ENCODE data around the gene TSC22D1.

The TSC22D1 gene

GRCh38 chr13:44434766-44435141 is 141.4 kb downstream of the TSC22D1 start:
- in situ Hi-C loops (cut with MboI; ENCODE audit: low sequenced_read_pairs) = loop anchor here (25.0 kb wide), 1 partner anchor 372 kb away; no protein-coding TSS in a partner anchor

GRCh38 chr13:44433863-44434765 is 142.0 kb downstream of the TSC22D1 start:
- in situ Hi-C loops (cut with MboI; ENCODE audit: low sequenced_read_pairs) = loop anchor here (25.0 kb wide), 1 partner anchor 372 kb away; no protein-coding TSS in a partner anchor

- in situ Hi-C loops (cut with MboI; ENCODE audit: low sequenced_read_pairs) = loop anchor here (25.0 kb wide), 1 partner anchor 370 kb away; no protein-coding TSS in a partner anchor
Measured at GRCh38 chr13:44432650-44433049, 143.5 kb downstream of the TSC22D1 start.

- in situ Hi-C loops (cut with MboI; ENCODE audit: low sequenced_read_pairs) = loop anchor here (25.0 kb wide), 1 partner anchor 369 kb away; no protein-coding TSS in a partner anchor
Measured at GRCh38 chr13:44431150-44431549, 145.0 kb downstream of the TSC22D1 start.

GRCh38 chr13:44429311-44429710 is 146.8 kb downstream of the TSC22D1 start:
- in situ Hi-C loops (cut with MboI; ENCODE audit: low sequenced_read_pairs) = loop anchor here (25.0 kb wide), 1 partner anchor 367 kb away; no protein-coding TSS in a partner anchor

GRCh38 chr13:44426461-44426860 is 149.7 kb downstream of the TSC22D1 start:
- in situ Hi-C loops (cut with MboI; ENCODE audit: low sequenced_read_pairs) = loop anchor here (25.0 kb wide), 1 partner anchor 364 kb away; no protein-coding TSS in a partner anchor

- in situ Hi-C loops (cut with MboI; ENCODE audit: low sequenced_read_pairs) = loop anchor here (25.0 kb wide), 1 partner anchor 363 kb away; no protein-coding TSS in a partner anchor
Measured at GRCh38 chr13:44425815-44426078, 150.4 kb downstream of the TSC22D1 start.

GRCh38 chr13:44425041-44425814 is 150.9 kb downstream of the TSC22D1 start:
- in situ Hi-C loops (cut with MboI; ENCODE audit: low sequenced_read_pairs) = loop anchor here (25.0 kb wide), 1 partner anchor 363 kb away; no protein-coding TSS in a partner anchor

- in situ Hi-C loops (cut with MboI; ENCODE audit: low sequenced_read_pairs) = no loop called here
Measured at GRCh38 chr13:44423824-44424223, 152.3 kb downstream of the TSC22D1 start.

GRCh38 chr13:44422755-44423643 is 153.1 kb downstream of the TSC22D1 start:
- in situ Hi-C loops (cut with MboI; ENCODE audit: low sequenced_read_pairs) = no loop called here

- in situ Hi-C loops (cut with MboI; ENCODE audit: low sequenced_read_pairs) = no loop called here
Measured at GRCh38 chr13:44421853-44422525, 154.1 kb downstream of the TSC22D1 start.

- in situ Hi-C loops (cut with MboI; ENCODE audit: low sequenced_read_pairs) = no loop called here
Measured at GRCh38 chr13:44420376-44421220, 155.5 kb downstream of the TSC22D1 start.

GRCh38 chr13:44417876-44418275 is 158.3 kb downstream of the TSC22D1 start:
- in situ Hi-C loops (cut with MboI; ENCODE audit: low sequenced_read_pairs) = no loop called here

GRCh38 chr13:44417446-44417845 is 158.7 kb downstream of the TSC22D1 start:
- in situ Hi-C loops (cut with MboI; ENCODE audit: low sequenced_read_pairs) = no loop called here

- in situ Hi-C loops (cut with MboI; ENCODE audit: low sequenced_read_pairs) = no loop called here
Measured at GRCh38 chr13:44416744-44417143, 159.4 kb downstream of the TSC22D1 start.

- in situ Hi-C loops (cut with MboI; ENCODE audit: low sequenced_read_pairs) = no loop called here
Measured at GRCh38 chr13:44416301-44416700, 159.8 kb downstream of the TSC22D1 start.

GRCh38 chr13:44415815-44416214 is 160.3 kb downstream of the TSC22D1 start:
- in situ Hi-C loops (cut with MboI; ENCODE audit: low sequenced_read_pairs) = no loop called here

- in situ Hi-C loops (cut with MboI; ENCODE audit: low sequenced_read_pairs) = no loop called here
Measured at GRCh38 chr13:44414716-44415115, 161.4 kb downstream of the TSC22D1 start.

- in situ Hi-C loops (cut with MboI; ENCODE audit: low sequenced_read_pairs) = no loop called here
Measured at GRCh38 chr13:44413095-44413494, 163.0 kb downstream of the TSC22D1 start.
